ENCODE results near the gene PDE6D.

DNA sequence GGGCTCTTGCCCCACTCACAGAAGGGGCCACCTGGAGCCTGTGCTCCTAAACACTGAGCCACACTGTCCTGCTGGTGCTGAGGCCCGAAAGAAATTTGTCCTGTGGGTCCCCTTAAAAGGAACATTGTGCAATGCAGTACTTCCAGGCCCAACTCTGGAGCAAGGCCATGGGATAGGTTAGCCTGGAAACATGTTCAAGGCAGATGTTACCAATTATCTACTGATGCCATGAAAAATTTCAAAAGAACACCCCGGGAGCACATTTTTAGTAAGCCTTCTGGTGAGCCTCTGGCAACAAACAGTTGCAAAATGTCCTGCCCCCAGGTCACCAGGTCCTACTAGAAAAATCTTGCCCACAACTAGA, 85.1 kb downstream of the PDE6D start:
- TF ChIP-seq, protein P1, sequence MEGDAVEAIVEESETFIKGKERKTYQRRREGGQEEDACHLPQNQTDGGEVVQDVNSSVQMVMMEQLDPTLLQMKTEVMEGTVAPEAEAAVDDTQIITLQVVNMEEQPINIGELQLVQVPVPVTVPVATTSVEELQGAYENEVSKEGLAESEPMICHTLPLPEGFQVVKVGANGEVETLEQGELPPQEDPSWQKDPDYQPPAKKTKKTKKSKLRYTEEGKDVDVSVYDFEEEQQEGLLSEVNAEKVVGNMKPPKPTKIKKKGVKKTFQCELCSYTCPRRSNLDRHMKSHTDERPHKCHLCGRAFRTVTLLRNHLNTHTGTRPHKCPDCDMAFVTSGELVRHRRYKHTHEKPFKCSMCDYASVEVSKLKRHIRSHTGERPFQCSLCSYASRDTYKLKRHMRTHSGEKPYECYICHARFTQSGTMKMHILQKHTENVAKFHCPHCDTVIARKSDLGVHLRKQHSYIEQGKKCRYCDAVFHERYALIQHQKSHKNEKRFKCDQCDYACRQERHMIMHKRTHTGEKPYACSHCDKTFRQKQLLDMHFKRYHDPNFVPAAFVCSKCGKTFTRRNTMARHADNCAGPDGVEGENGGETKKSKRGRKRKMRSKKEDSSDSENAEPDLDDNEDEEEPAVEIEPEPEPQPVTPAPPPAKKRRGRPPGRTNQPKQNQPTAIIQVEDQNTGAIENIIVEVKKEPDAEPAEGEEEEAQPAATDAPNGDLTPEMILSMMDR (conservative IDR thresholded peaks at IDR 0.05; ENCODE audit: low read length), result no peak
- no peak for TF ChIP-seq EZH2phosphoT487 (IDR thresholded peaks at IDR 0.05; ENCODE audit: borderline replicate concordance)

Data from Loucy (cell line).